HG02943 (cell line): ENCODE measurements around the gene ZNF174.
A peak's percentile ranks its signal among the peaks of the same experiment; 100 is the strongest.

Experiments
- ATAC-seq: cut with Tn5 transposase; IDR thresholded peaks from one replicate; pipeline ENCODE4 v1.9.1; 2021; ENCODE audit warnings: mild to moderate bottlenecking, low read depth, moderate library complexity; ENCODE audit not compliant: unreplicated experiment

ZNF174 gene

GRCh38 chr16:3400779-3401688, at the start of gene ZNF174, which contains the start of gene ZSCAN32:
TSS of gene ZNF174 (plus strand) at chr16:3401215. CDS start at chr16:3402005, 790 bp downstream.
TSS of gene ZSCAN32 (minus strand) at chr16:3401004. CDS start at chr16:3397557, 3,447 bp downstream.
- peak; percentile 97 for ATAC-seq

GRCh38 chr16:3355589-3355988, 45.4 kb upstream of the ZNF174 start, which contains the start of gene OR2C1:
TSS of gene OR2C1 (plus strand) at chr16:3355889. CDS start at chr16:3355941, 52 bp downstream.
- ATAC-seq = no peak

- ATAC-seq = no peak
Measured at GRCh38 chr16:3356118-3356517, 44.9 kb upstream of the ZNF174 start.

- ATAC-seq = no peak
Measured at GRCh38 chr16:3358871-3359270, 42.1 kb upstream of the ZNF174 start.

- ATAC-seq = no peak
Measured at GRCh38 chr16:3362931-3363330, 38.1 kb upstream of the ZNF174 start.

GRCh38 chr16:3363793-3364192, 37.2 kb upstream of the ZNF174 start:
- ATAC-seq = no peak

GRCh38 chr16:3364774-3365427, 36.1 kb upstream of the ZNF174 start:
- peak; percentile 74 for ATAC-seq

GRCh38 chr16:3369073-3369472, 31.9 kb upstream of the ZNF174 start:
- no peak for ATAC-seq

- ATAC-seq = no peak
Measured at GRCh38 chr16:3375680-3376079, 25.3 kb upstream of the ZNF174 start.

- no peak for ATAC-seq
Measured at GRCh38 chr16:3377917-3378316, 23.1 kb upstream of the ZNF174 start.

- ATAC-seq = no peak
Measured at GRCh38 chr16:3383045-3383448, 18.0 kb upstream of the ZNF174 start.

- no peak for ATAC-seq
Measured at GRCh38 chr16:3388325-3388724, 12.7 kb upstream of the ZNF174 start.

- ATAC-seq = no peak
Measured at GRCh38 chr16:3389663-3390338, 11.2 kb upstream of the ZNF174 start.

- ATAC-seq = peak; percentile 45
Measured at GRCh38 chr16:3400446-3400778, 603 bp upstream of the ZNF174 start.

GRCh38 chr16:3401719-3402397, 843 bp downstream of the ZNF174 start:
- no peak for ATAC-seq

GRCh38 chr16:3408561-3409197, 7.7 kb downstream of the ZNF174 start:
- no peak for ATAC-seq

- no peak for ATAC-seq
Measured at GRCh38 chr16:3413730-3414379, 12.8 kb downstream of the ZNF174 start.

- ATAC-seq = no peak
Measured at GRCh38 chr16:3431779-3432219, 30.8 kb downstream of the ZNF174 start.

GRCh38 chr16:3434373-3434772, 33.4 kb downstream of the ZNF174 start:
- no peak for ATAC-seq
